Measurements from ENCODE around the gene PAQR4.

Gene PAQR4

DNA sequence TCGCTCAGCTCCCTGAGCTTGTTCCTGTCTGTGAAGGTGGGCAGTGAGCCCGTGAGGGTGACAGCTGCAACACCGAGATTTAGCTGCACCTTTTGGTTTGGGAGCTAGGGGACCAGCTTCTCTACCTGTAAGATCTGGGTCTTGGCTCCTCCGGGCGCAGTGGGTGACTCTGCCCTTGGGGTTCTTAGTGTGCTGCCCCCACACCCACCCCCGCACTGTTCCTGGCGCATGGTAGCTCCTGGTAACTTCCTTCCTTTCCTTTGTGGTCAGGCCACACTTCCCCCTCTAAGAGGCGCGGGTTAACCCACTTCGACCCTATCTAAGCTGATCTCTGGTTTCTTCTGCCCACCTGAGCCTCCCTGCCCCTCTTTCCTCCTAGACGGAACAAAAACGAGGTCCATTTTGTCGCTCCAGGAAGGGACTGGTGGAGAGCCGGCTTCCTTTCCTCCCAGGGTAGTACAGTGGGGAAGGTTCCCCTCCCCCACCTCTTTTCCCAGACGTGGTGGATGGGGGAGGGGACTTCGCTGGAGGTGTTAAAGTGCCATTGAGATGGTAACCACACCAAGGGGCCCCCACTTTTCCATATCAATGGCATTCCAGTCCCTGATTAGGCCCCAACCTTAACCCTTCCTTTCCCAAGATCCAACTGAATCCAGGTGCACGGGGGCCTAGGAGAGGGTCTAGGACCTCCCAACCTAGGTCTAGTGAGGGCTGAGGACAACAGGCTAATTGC lies 39.0 kb downstream of the PAQR4 start:
- DNase-seq: no peak

DNA sequence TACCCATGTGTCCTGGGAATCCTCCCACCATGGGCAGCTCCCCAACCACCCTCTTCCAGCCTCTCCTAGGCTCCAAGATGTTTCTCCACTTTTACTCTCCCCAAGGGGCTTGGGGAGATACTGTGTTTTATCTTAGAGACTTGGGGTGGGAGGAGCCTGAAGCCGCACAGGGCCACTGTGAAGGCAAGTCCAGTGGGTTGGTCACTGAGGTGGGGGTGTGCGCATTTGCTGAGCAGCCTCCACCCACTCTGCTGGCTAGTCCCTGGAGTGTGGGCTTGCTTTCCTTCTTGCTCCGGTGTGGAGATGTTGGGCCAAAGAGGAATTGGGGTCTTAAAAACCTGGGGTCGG lies 39.5 kb downstream of the PAQR4 start:
- DNase-seq: no peak

DNA sequence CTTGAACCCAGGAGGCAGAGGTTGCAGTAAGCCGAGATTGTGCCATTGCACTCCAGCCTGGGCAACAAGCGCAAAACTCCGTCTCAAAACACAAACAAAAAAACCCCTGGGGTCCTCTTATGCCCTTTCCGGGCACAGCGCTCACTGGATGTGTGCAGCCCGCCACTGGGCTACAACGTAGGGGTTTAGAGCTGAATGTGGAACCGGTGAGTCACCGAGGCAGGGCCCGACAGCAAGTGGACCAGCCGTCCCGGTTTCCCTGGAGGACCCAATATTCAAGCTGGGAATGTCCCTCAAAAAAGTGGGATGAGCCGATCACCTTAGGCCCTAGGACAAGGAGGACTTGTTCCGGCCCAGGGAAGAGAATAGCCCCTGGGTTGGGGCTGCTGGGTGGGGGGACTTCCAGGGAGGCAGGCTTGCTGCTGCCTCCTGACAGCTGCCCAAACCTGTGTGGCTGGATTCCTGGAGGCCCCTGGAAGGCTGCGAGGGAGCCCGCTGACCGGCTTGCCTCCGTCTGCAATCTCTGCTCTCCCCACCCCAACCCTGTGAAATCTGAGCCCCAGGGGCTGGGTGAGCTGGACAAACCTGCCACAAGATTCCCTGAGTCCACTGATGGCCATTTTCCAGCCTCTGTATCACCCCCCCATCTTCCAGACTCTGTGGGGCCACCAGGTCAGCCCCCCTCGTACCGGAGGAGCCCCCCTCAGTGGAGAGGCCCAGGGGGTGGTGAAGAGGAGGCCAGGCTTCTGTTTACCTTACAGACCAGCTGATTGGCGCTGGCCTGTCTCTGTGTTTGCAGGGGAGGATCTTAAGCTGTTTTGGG lies 40.6 kb downstream of the PAQR4 start:
- no peak for DNase-seq

DNA sequence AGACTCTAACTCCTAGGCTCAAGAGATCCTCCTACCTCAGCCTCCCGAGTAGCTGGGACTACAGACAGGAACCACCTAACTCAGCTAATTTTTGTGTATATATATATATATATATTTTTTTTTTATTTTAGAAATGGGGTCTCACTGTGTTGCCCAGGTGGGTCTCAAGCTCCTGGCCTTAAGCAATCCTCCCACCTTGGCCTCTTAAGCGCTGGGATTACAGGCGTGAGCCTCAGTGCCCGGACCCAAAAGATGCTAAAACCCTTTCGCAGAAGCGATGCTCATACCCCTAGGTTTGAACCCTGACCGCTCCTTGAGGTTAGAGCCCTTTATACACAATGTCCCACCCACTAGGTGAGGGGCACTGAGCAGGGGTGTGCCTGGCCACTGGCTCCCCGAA lies 41.4 kb downstream of the PAQR4 start:
- no peak for DNase-seq

DNA sequence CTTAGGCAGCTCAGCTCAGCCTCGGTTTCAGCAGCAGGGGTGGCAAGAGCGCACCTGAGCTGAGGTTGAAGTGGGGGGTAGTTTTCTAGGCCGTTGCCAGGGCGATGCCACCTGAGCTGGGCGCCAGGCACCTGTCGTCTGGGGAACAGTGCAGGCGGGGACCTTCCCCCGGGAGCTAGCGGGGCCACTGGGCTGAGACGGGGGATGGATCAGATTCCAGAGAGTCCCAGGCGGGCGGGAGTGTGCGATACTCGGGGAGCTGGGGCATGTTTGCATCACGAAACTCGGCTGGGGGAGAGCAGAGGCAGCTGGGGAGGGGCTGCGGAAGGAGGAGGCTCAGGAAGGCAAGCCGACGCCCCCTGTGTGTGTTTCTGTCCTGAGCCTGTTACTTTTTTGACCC lies 43.1 kb downstream of the PAQR4 start:
- no peak for DNase-seq

DNA sequence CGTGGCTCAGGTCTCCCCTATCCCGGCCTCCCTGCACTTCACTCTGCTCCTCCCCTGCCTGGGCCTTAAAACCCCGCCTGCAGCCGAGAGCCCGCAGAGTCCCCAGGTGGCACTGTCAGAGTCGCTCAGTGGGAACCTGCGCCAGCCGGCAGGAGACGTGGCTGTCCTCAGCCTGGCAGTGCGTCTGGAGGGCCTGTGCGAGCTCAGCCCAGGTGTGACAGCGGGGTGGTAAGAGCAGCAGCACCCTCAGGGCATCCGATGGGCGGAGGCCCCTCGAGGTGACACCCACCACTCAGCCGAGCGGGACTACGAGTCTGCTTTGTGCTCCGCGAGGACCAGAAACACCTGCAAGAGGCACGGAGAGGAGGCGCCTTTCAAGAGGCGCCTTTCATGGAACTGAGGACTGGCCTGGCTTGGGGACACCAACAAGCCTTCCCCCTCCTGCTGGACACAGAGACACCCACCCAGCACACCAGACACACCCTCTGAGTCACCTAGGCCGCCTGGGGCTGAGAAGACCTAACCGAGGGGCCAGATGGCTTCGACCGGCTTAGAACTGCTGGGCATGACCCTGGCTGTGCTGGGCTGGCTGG lies 43.8 kb downstream of the PAQR4 start, which contains the start of gene CLDN9:
Gene CLDN9 (plus strand): TSS at position 96 of the 593 bp plus-strand sequence. CDS start 440 bp downstream, at position 536.
- no peak for DNase-seq

DNA sequence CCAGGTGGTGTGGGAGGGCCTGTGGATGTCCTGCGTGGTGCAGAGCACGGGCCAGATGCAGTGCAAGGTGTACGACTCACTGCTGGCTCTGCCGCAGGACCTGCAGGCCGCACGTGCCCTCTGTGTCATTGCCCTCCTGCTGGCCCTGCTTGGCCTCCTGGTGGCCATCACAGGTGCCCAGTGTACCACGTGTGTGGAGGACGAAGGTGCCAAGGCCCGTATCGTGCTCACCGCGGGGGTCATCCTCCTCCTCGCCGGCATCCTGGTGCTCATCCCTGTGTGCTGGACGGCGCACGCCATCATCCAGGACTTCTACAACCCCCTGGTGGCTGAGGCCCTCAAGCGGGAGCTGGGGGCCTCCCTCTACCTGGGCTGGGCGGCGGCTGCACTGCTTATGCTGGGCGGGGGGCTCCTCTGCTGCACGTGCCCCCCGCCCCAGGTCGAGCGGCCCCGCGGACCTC lies 44.4 kb downstream of the PAQR4 start:
- DNase-seq: no peak

DNA sequence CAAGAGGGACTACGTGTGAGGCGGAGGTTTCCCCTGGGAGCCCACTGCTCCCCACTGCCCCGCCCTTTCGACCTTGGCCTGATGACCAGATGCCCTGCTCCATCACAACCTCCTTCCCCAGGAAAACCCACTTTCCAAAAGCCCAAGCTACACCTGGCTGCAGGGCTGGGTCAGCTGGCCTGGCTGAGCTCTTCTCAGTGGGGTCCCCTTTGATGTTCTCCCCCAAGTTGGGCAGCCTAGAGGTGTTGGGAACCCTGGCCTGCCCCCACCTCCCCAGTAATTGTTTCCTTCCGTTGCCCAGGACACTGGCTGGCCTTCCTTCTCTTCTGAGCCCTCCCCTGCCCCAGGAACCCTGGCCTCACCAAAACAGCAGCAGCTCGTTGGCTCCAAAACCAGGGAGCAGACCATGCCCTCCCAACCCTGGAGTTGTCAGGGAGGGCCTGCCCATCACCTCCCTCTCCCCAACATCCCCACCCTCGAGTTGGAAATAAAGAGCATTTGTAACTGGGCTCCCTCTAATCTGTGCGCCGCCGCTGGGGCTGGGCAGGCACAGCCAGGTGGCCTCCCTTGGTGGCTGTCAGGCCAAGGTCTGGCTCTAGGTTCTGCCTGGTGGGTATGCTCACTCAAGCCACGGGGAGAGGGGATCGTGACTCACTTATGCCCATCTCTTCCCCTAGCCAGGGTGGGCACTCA lies 45.0 kb downstream of the PAQR4 start:
- DNase-seq: no peak

DNA sequence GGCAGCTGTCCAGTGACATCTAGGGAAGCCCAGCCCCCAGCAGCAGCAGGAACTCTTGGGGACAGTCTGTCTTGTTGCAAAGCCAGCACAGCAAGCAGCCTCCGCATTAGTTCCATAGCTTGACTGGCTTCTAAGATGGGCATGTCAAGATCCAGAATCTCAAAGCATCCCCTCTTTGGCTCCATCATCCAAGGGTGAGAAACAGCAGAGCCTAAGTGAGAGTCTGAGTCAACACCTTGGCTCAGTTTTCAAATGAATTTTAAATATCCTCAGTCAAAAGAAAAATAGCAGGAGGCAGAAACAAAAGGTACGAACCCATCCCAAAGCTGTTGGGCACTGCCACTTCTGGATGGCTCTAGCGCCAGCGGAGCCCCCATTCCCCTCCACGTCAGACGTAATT lies 45.8 kb downstream of the PAQR4 start:
- no peak for DNase-seq

DNA sequence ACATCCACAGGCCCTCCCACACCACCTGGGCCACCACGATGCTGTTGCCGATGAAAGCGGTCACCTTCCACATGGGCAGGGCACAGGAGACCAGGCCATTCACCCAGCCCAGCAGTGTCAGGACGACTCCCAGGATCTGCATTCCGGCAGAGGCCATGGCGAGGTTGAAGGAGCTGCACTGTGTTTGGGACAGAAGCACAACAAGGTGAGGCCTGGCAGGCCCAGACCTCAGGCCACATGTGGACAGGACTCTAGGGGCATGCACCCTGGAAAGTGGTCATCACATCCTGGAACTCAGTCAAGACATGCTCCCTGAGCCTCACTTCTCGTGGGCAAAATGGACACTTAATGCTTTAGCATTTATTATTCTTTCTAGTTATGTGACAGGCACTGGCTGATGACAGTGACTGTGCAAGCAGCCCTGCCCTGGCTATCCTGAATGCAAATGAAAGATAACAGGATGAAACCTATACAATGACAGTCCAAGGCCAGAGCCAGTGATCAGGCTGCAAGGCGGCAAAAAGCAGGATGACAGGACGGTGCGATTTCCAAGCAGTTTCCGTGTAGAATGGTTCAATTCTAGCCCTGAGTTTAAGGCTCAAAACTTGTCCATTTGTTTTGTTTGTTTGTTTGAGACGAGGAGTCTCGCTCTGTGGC lies 46.8 kb downstream of the PAQR4 start:
- no peak for DNase-seq

DNA sequence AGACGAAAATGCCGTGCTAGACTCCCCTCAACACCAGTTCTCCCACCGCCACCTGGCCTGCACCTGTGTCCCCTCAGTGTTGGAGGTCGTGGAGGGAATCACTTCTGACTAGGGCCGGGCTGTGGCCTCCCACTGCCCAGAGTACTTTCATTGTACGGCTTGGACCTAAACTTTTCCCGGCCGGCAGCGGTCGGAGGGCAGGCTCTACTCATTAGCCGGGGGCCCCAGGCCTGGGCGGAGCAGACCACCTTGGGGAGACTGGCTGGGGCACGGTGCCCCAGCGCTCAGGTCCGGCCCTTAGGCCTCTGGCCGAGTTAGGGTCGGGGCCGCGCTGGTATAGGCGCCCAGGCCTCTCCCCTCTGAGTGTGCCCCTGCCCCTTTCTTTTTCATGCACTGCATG lies 48.2 kb downstream of the PAQR4 start:
- no peak for DNase-seq

DNA sequence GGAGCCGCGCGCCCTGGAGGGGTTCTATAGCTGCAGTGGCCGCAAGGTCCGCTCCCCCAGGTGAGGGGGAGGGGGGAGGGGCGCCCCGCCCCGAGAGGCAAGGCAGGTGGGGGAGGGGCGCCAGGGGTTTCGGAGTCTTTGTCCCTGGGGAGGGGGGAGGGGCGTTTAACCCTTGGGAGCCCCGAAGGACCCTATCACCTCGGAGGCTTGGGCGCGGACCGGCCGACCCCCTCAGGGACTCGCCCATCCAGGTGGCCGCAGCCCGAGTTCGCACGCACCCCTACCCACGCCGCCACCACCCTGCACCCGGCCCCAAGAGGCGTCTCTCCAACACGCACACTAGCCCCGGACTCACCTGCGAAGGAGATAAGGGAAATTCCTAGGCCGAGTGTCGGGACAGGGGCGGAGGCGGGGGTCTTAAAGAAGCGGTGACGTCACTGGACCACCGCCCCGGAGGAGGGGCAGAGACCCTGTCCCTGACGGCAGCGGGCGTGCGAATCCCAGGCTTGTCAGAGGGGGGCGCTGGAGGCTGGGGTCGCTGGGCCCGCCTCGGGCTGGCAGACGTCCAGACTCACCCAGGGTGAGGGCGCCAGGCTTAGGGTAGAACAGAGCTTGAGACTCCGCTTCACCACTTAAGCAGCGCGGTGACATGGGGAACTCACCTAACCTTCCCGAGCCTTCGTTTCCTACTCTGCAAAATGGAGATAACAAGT lies 48.8 kb downstream of the PAQR4 start, which contains the start of gene CLDN6:
Gene CLDN6 (minus strand): TSS at position 390 of the 713 bp plus-strand sequence. CDS start 2,162 bp downstream, outside the sequence.
- DNase-seq: peak; percentile 61

DNA sequence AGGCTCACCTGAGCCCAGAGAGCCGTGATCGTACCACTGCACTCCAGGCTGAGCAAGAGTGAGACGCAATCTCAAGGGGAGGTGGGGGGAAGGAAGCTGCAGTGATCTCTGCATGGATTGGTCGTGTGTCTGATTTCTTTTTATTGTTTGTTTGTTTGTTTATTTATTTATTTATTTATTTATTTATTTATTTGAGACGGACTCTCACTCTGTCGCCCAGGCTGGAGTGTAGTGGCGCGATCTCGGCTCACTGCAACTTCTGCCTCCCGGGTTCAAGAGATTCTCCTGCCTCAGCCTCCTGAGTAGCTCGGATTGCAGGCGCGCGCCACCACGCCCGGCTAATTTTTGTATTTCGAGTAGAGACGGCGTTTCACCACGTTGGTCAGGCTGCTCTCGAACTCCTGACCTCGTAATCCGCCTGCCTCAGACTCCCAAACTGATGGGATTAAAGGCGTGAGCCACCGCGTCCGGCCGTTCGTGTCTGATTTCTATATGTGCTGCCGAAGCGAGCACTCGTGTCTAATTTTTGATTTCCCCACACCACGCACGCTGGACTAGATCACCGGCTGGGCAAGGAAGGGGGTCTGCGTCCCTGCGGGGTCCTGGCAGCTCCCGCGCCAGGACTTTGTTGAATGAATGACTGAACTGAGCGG lies 50.6 kb downstream of the PAQR4 start:
- DNase-seq: no peak

DNA sequence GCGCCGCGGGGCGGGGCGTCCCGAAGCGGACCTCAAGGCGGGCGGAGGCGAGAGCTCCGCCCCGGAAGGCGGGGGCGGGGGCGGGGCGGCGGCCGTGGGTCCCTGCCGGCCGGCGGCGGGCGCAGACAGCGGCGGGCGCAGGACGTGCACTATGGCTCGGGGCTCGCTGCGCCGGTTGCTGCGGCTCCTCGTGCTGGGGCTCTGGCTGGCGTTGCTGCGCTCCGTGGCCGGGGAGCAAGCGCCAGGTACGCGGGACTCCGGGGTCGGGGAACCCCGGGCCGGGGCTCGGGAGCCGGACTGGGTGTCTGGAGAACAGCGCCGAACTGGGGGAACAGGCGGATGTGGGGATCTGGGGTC lies 51.1 kb downstream of the PAQR4 start, which contains the start of gene TNFRSF12A:
Gene TNFRSF12A (plus strand): TSS at position 122 of the 357 bp plus-strand sequence. CDS start 30 bp downstream, at position 152.
- no peak for DNase-seq

DNA sequence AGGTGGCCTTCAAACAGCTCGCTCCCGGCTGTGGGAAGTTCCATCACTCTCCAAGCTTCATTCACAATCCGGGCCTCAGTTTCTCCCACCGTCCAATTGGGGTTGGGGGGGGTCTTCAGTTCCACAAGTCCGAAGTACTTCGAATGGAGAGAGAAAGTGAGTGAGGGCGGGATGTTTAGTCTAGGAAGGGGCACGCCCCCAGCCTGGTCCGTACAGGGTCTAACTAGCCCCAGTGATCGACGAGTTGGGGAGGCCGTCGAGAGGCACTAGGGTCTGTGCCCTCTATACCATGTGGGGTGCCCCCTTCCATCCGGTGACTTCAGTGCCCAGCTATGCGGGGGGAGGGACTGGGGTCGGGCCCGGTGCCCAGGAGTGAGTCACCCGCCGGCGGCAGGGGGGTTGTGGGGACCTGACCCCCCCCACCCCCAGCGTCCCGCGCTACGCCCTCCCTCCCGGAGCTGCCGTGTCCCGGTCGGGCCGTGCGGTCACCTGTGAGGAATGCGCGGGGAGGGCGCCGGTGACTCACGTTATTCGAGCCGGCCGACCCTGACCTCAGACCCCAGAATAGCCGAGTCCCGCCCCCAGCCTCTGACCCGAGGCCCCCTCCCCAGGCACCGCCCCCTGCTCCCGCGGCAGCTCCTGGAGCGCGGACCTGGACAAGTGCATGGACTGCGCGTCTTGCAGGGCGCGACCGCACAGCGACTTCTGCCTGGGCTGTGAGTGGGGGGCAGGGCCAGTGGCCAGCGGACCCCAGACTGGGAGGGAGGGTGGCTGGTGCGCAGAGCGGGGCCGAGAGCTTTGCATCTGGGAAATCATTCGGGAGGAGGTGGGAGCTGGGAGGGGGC lies 51.7 kb downstream of the PAQR4 start:
- DNase-seq: no peak

DNA sequence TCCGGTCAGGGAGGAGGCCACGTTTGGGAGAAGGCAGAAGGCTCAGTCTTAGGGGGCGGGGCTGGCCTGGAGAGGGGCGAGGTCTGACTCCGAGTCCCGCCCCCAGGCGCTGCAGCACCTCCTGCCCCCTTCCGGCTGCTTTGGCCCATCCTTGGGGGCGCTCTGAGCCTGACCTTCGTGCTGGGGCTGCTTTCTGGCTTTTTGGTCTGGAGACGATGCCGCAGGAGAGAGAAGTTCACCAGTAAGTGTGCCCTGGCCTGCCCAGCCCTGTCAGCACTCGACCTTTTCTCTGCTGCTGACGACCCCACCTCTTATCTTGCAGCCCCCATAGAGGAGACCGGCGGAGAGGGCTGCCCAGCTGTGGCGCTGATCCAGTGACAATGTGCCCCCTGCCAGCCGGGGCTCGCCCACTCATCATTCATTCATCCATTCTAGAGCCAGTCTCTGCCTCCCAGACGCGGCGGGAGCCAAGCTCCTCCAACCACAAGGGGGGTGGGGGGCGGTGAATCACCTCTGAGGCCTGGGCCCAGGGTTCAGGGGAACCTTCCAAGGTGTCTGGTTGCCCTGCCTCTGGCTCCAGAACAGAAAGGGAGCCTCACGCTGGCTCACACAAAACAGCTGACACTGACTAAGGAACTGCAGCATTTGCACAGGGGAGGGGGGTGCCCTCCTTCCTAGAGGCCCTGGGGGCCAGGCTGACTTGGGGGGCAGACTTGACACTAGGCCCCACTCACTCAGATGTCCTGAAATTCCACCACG lies 52.5 kb downstream of the PAQR4 start:
- DNase-seq: peak; percentile 37

DNA sequence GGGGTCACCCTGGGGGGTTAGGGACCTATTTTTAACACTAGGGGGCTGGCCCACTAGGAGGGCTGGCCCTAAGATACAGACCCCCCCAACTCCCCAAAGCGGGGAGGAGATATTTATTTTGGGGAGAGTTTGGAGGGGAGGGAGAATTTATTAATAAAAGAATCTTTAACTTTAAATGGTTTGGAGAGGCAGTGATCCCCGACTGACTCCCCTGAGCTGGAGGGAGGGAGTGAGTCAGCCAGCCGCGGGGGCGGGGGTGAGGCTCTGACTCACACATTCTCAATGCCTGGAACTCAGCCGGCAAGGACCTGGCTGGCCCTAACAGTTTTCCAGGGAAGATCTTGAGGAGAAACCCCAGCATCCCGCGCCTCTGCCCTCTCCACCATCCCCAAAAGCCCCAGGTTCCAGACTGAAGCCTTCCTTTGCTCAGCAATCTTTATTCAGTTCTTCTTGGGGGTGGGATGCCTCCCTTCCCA lies 53.1 kb downstream of the PAQR4 start:
- DNase-seq: no peak

DNA sequence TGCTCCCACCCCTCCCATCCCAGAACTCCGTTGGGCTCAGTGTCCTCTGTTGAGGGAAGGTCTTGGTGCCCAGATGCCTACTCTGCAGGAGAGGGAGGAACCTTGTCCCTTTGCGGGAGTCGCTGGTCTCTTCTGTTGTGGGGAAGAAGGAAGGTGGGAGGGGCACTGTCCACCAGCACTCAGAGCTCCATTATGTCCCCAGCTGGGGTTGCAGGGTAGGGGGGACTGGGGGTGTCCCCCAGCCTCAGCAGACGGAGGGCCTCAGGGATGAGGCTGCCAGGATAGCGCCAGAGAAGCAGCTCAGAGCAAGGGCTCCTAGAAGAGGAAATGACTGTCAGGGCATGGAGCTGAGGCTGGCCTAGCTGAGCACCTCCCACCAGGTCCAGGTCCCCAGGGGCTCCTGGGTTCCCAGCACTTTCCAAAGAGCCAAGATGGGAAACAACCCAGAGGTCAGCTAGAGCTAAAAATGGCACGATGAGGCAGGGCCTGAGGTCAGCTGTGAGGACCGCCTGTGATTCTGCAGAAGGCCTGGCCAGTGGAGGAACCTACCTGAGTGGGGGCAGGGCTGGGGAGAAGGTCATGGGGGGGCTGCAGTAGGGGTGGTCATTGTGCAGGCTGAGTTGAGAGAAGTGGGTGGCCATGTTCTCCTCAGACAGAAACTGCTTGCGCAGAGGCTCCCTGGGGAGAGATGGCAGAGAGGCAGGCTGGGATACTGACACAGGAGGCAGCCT lies 53.7 kb downstream of the PAQR4 start:
- no peak for DNase-seq
